Measurements from ENCODE around the gene CEACAM4.
A peak's percentile ranks its signal among the peaks of the same experiment; 100 is the strongest.
"Not testable (repeated sequence)": the region's sequence is repeated elsewhere in the genome, so short reads cannot be mapped to it uniquely, and the experiment has no call there.

The CEACAM4 gene

DNA sequence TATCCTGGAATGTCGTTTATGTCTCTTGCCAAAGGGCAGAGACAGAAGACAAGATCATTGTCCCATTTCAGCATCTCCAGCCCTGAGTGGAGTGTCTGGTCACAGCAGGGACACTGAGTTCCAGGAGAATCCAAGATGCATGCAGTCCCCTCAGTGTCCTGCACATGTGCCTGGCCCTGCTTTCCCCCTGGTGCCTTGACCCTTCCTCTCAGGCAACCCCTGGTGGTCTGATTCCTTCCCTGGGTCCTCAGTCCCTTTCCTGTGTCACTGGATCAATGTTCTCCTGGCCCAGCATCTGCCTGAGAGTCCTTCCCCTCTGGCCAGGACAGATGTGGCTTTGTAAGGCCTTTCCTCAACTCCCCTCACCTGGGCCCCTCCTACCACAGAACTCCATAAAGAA lies 41.9 kb downstream of the CEACAM4 start:
- no peak for DNase-seq (ENCODE audit: low spot score)

DNA sequence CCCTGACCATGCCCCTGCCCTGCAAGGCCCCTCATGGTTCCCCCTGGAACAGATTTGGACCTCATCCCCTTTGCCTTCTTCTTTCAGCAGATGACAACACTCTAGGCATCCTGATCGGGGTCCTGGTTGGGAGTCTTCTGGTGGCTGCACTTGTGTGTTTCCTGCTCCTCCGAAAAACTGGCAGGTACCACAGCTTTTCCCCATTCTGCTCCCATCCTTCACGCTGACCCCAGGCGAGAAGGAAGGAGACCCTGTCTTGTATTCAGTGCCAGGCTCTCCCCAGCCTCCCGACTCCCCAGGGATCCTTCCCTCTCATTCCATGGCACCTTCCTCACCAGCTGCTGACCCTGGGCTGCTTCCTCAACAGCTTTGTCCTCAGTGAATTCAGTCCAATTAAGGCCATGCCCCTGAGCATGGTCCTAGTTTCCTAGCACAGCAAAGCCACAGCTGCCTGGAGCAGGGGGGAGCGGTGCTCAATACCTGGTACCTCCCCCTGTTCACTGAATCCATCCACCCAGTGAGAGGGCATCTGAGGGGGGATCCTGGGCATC lies 42.5 kb downstream of the CEACAM4 start:
- DNase-seq (ENCODE audit: low spot score), result no peak

DNA sequence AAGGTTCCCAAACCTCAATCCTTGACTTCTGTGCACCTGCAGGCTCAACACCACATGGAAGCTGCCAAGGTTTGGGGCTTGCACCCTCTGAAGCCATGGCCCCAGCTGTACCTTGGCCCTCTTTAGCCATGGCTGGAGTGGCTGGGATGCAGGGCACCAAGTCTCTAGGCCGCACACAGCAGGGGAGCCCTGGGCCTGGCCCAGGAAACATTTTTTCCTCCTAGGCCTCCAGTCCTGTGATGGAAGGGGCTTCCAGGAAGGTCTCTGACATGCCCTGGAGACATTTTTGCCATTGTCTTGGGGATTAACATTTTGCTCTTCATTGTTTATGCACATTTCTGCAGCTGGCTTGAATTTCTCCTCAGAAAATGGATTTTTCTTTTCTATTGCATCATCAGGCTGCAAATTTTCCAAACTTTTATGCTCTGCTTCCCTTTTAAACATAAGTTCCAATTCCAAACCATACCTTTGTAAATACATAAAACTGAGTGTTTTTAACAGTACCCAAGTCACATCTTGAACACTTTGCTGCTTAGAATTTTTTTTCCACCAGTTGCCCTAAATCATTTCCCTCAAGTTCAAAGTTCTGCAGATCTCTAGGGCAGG lies 44.2 kb downstream of the CEACAM4 start:
- not testable (repeated sequence) for DNase-seq (ENCODE audit: low spot score)

GRCh38 chr19:41581068-41581467 lies 45.8 kb downstream of the CEACAM4 start:
- not testable (repeated sequence) for DNase-seq (ENCODE audit: low spot score)

DNA sequence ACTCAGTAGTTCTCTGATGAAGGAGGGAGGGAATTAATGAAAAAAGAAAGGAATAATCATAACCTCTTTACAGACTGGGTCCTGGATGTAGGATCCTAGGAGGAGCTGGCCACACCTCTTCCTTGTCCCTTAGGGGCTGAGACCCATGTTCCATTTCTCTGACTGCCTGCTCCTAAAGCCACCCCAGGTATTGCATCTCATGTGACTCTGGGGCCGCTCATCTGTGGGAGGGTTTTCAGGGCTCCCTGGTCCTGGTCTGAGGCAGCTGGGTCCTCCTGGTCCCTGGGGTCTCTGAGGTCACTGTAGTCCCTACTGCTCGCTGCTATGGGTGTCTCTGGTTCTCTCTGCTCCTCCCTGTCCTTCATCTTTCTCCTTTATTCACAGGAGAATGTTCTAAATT lies 48.0 kb downstream of the CEACAM4 start:
- no peak for DNase-seq (ENCODE audit: low spot score)

DNA sequence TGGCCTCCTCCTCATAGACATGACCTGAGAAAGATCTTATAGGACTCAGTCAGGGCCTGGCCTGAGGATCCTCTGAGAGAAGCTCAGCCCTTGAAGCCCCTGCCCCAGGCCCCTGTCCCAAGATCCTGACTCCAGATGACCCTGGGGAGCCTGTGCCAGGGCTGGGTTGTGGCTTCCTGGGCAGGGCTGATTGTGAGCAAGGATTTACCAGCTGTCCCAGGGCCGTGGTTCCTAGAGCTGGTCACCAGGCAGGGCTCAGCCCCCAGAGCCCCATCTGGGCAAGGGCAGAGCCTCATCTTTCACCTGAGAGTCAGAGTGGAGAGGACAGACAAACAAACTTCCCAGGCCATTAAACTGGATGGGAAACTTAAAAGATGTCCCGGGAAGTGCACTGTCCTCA lies 49.0 kb downstream of the CEACAM4 start:
- no peak for DNase-seq (ENCODE audit: low spot score)

DNA sequence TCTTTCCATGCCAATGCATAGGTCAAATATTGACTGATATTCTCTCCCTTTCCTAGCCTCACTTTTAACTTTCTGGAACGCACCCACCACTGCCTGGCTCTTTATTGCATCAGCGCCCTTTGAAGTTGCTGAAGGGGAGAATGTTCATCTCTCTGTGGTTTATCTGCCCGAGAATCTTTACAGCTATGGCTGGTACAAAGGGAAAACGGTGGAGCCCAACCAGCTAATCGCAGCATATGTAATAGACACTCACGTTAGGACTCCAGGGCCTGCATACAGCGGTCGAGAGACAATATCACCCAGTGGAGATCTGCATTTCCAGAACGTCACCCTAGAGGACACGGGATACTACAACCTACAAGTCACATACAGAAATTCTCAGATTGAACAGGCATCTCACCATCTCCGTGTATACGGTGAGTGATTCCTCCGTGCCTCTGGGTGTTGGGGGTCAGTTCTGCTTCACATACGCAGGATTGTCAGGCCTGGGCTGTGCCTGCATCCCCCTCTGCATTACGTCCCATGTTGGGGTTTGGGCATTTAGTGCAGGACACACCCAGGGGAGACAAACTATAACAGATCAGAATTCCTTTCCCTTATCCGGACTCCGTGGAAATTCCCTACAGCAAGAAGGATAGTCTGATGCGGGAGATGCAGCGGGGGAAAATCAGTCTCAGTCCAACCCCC lies 49.6 kb downstream of the CEACAM4 start:
- no peak for DNase-seq (ENCODE audit: low spot score)

DNA sequence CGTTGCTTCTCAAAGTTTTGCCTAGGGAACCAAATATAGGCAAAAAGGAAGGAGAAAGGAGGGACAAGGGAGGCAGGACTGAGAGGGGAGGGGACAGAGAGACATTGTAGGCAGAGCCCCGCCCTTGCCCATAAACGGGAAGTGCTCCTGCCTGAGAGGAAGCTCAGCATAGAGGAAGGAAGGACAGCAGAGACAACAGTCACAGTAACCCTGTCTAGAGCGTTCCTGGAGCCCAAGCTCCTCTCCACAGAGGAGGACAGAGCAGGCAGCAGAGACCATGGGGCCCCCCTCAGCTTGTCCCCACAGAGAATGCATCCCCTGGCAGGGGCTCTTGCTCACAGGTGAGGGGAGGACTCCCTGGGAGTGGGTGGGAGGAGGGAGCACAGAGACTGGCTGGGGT lies 50.9 kb downstream of the CEACAM4 start, which contains the start of gene CEACAM21:
Gene CEACAM21, plus strand, starts transcription at position 169 of the 400 bp plus-strand sequence. Its CDS starts 109 bp downstream, at position 278.
- DNase-seq (ENCODE audit: low spot score), result no peak

DNA sequence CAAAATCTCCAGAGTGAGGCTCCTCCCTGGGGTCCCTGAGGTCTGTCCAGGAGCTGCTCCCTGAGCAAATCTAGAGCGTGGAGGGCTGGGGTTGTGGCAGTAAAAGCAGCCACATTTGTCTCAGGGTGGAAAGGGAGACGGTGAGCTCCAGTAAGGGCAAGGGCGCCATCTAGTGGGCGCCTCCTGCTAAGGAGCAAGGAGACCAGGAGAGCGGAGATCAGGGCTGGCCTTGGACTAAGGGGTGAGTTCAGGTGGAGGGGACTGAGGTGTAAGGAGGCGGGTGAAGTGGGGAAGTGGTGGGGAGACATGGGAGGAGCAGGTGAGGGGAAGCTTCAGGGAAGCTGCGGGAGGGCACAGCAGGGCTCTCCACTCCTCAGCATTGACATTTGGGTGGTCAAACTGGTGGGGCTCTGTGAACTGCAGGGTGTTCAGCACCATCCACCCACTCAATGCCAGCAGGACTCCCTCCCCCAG lies 56.2 kb downstream of the CEACAM4 start:
- DNase-seq (ENCODE audit: low spot score), result peak; percentile 79

DNA sequence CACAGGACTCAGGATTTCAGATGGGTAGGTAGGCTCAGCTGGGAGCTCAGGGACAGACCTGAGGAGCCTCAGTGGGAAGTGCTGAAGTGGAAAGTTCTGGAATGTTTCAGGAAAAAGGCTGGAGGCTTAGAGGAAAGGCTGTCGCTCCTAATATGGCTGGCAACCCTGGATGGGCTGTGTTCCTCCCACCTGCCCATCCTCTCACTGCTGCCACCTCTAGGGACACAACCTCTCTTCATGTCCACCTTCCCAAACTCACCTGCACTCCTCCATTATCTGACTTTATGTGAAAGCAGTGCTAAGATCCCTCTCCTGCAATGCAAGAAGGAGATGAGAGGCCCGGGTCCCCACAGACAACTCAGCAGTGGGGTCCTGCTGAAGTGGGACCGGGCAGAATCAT lies 56.7 kb downstream of the CEACAM4 start:
- no peak for DNase-seq (ENCODE audit: low spot score)

- no peak for DNase-seq (ENCODE audit: low spot score)
These were observed 57.3 kb downstream of the CEACAM4 start for GRCh38 chr19:41569481-41570150.
